Smooth muscle cell (in vitro differentiated cells): ENCODE results near the gene PPP6C. TPM values are rescaled to one million over a fixed set of nuclear protein-coding genes. Genes with fewer than 3 reads are reported as not detected.

Experiments used
- DNase-seq: peaks from one replicate; lab custom pipeline; 2025; ENCODE audit not compliant: unreplicated experiment; lab: John Stamatoyannopoulos, UW
- H2AFZ ChIP-seq: fragments of 200-600 bp; sonication (generic); 2 replicates; pipeline ENCODE4 v1.6.0; 2016; ENCODE audit warnings: antibody characterized with exemption, low read depth, mild to moderate bottlenecking
- H3F3A ChIP-seq: fragments of 200-600 bp; sonication (generic); 2 replicates; pipeline ENCODE4 v1.6.0; 2017; ENCODE audit warnings: antibody characterized with exemption, low read depth
- H3K27ac ChIP-seq: fragments of 200-600 bp; sonication (generic); 2 replicates; pipeline ENCODE4 v1.5.1; 2016; ENCODE audit warnings: low read depth, mild to moderate bottlenecking
- H3K27me3 ChIP-seq: fragments of 200-600 bp; sonication (generic); 2 replicates; pipeline ENCODE4 v1.6.1; 2016; ENCODE audit warnings: low read depth, mild to moderate bottlenecking
- H3K36me3 ChIP-seq: fragments of 200-600 bp; sonication (generic); 2 replicates; pipeline ENCODE4 v1.5.1; 2016; ENCODE audit warnings: low read depth
- H3K4me1 ChIP-seq: fragments of 200-600 bp; sonication (generic); 2 replicates; pipeline ENCODE4 v1.5.1; 2016; ENCODE audit warnings: low read depth
- H3K4me2 ChIP-seq: fragments of 200-600 bp; sonication (generic); 2 replicates; pipeline ENCODE4 v1.6.0; 2016; ENCODE audit warnings: mild to moderate bottlenecking
- H3K4me3 ChIP-seq: fragments of 200-600 bp; sonication (generic); 2 replicates; pipeline ENCODE4 v1.5.1; 2016; ENCODE audit warnings: mild to moderate bottlenecking
- H3K79me2 ChIP-seq: fragments of 200-600 bp; sonication (generic); 2 replicates; pipeline ENCODE4 v1.6.0; 2016; ENCODE audit warnings: low read depth, mild to moderate bottlenecking
- H3K9ac ChIP-seq: fragments of 200-600 bp; sonication (generic); 2 replicates; pipeline ENCODE4 v1.6.0; 2016; ENCODE audit warnings: low read depth
- H3K9me3 ChIP-seq: fragments of 200-600 bp; sonication (generic); replicated peaks from 2 replicates; pipeline ENCODE4 v1.5.1; 2016; ENCODE audit warnings: low read depth
- H4K20me1 ChIP-seq: fragments of 200-600 bp; sonication (generic); 2 replicates; pipeline ENCODE4 v1.6.0; 2016; ENCODE audit warnings: low read depth
- CTCF ChIP-seq: fragments of 200-600 bp; sonication (generic); IDR thresholded peaks from 2 replicates; pipeline ENCODE4 v1.5.1; 2017; ENCODE audit warnings: borderline replicate concordance, mild to moderate bottlenecking, antibody characterized with exemption; ENCODE audit not compliant: insufficient read depth, poor library complexity, severe bottlenecking
- WGBS: methylation state at CpG from one replicate; pipeline ENCODE4 v1.1.7; 2016; ENCODE audit warnings: low lambda C conversion rate; 5-methylcytosine and 5-hydroxymethylcytosine counted together
- polyA plus RNA-seq: library from polyadenylated mRNA; unstranded; fragments of >200 nt; fragmentation: Nextera tagmentation; extraction: Ambion mirVana; gene quantifications from 2 replicates; pipeline ENCODE4 v1.2.1, GENCODE V29; 2016
- total RNA-seq: library from RNA; depleted of rRNA; stranded (reverse); fragments of >200 nt; gene quantifications from 2 replicates; pipeline ENCODE4 v1.2.3, GENCODE V29; 2014

The PPP6C gene
- total and polyA plus RNA-seq, 2 experiments from 2014 or later: 25.2 to 34.2 TPM

- Histone ChIP-seq H2AFZ (no peak overlapping the region), H3K4me1 (no peaks in the 10 kb centered on the region), H3K27ac (no peak overlapping the region), H3K27me3 (no peaks in the 10 kb centered on the region), H3K4me2 (no peak overlapping the region), H4K20me1 (no peaks in the 10 kb centered on the region), H3K9ac (no peak overlapping the region), H3K79me2 (peaks cover 18% of the 10 kb centered on the region), H3K4me3 (no peak overlapping the region), H3K9me3 (no peaks in the 10 kb centered on the region), H3F3A (no peaks in the 10 kb centered on the region), H3K36me3 (no peaks in the 10 kb centered on the region)
- no peak for DNase-seq
- 76% methylated on average over 1 of the region's 1 CpG for WGBS
- no peak for TF ChIP-seq CTCF
Measured at GRCh38 chr9:125133403-125134329, 55.9 kb downstream of the PPP6C start.

- Histone ChIP-seq H3K27me3 (no peaks in the 10 kb centered on the region), H3K27ac (no peak overlapping the region), H3K4me1 (no peaks in the 10 kb centered on the region), H4K20me1 (no peaks in the 10 kb centered on the region), H3K36me3 (no peaks in the 10 kb centered on the region), H2AFZ (no peak overlapping the region), H3F3A (no peaks in the 10 kb centered on the region), H3K4me3 (no peak overlapping the region), H3K9ac (no peak overlapping the region), H3K4me2 (no peak overlapping the region), H3K9me3 (no peaks in the 10 kb centered on the region), H3K79me2 (peaks cover 13% of the 10 kb centered on the region)
- no peak for DNase-seq
- no peak for TF ChIP-seq CTCF
- 85% methylated on average over 5 of the region's 6 CpGs for WGBS
Measured at GRCh38 chr9:125131778-125132177, 57.8 kb downstream of the PPP6C start.

- H3K4me1 ChIP-seq: peaks cover 2% of the 10 kb centered on the region
- peak; percentile 56 for DNase-seq
Measured at GRCh38 chr9:125126019-125126746, 63.4 kb downstream of the PPP6C start.

More at GRCh38 chr9:125126019-125126746, 63.4 kb downstream of the PPP6C start:
- Histone ChIP-seq H4K20me1 (no peaks in the 10 kb centered on the region), H3K79me2 (peaks cover 12% of the 10 kb centered on the region), H3K4me3 (no peak overlapping the region), H3K9ac (no peak overlapping the region), H3K27me3 (no peaks in the 10 kb centered on the region), H3K36me3 (no peaks in the 10 kb centered on the region), H3K4me2 (peak overlapping the region; percentile 19), H3K27ac (peak overlapping the region; percentile 69), H2AFZ (no peak overlapping the region), H3K9me3 (no peaks in the 10 kb centered on the region), H3F3A (peaks cover 3% of the 10 kb centered on the region)
- 53% methylated on average over 2 of the region's 2 CpGs for WGBS
- no peak for TF ChIP-seq CTCF
